Hepatocyte (in vitro differentiated cells): ENCODE measurements around the gene CDH5. TPM values are rescaled to one million over a fixed set of nuclear protein-coding genes. Genes with fewer than 3 reads are reported as not detected.

ENCODE experiments used
- DNase-seq: peaks from one replicate; pipeline ENCODE4 v3.0.0-alpha.2; 2016; ENCODE audit warnings: low spot score
- H2AFZ ChIP-seq: fragments of 200-600 bp; sonication (generic); 2 replicates; pipeline ENCODE4 v1.6.0; 2016; ENCODE audit warnings: antibody characterized with exemption, mild to moderate bottlenecking
- H3K27ac ChIP-seq: fragments of 200-600 bp; sonication (generic); 2 replicates; pipeline ENCODE4 v1.5.1; 2016; ENCODE audit warnings: mild to moderate bottlenecking
- H3K27me3 ChIP-seq: fragments of 200-600 bp; sonication (generic); 2 replicates; pipeline ENCODE4 v1.6.1; 2016
- H3K36me3 ChIP-seq: fragments of 200-600 bp; sonication (generic); replicated peaks from 2 replicates; pipeline ENCODE4 v1.5.1; 2016; ENCODE audit warnings: low read depth; ENCODE audit not compliant: insufficient read depth
- H3K4me1 ChIP-seq: fragments of 200-600 bp; sonication (generic); 2 replicates; pipeline ENCODE4 v1.5.1; 2016; ENCODE audit warnings: mild to moderate bottlenecking, moderate library complexity; ENCODE audit not compliant: insufficient read depth
- H3K4me2 ChIP-seq: fragments of 200-600 bp; sonication (generic); 2 replicates; pipeline ENCODE4 v1.6.0; 2016
- H3K4me3 ChIP-seq: fragments of 200-600 bp; sonication (generic); 2 replicates; pipeline ENCODE4 v1.5.1; 2016; ENCODE audit warnings: mild to moderate bottlenecking
- H3K79me2 ChIP-seq: fragments of 200-600 bp; sonication (generic); 2 replicates; pipeline ENCODE4 v1.6.0; 2017; ENCODE audit warnings: mild to moderate bottlenecking
- H3K9me2 ChIP-seq: fragments of 200-600 bp; sonication (generic); replicated peaks from 2 replicates; pipeline ENCODE4 v1.6.0; 2017; ENCODE audit warnings: mild to moderate bottlenecking; ENCODE audit not compliant: insufficient read depth
- H3K9me3 ChIP-seq: fragments of 200-600 bp; sonication (generic); 2 replicates; pipeline ENCODE4 v1.5.1; 2016; ENCODE audit warnings: low read depth, mild to moderate bottlenecking
- H4K20me1 ChIP-seq: fragments of 200-600 bp; sonication (generic); 2 replicates; pipeline ENCODE4 v1.6.0; 2016; ENCODE audit warnings: mild to moderate bottlenecking; ENCODE audit not compliant: insufficient read depth, poor library complexity, severe bottlenecking
- EZH2 ChIP-seq: fragments of 200-600 bp; sonication (generic); IDR thresholded peaks from 2 replicates; pipeline ENCODE4 v1.6.1; 2016; ENCODE audit warnings: antibody characterized with exemption, mild to moderate bottlenecking, borderline replicate concordance
- EZH2phosphoT487 ChIP-seq: fragments of 200-600 bp; sonication (generic); IDR thresholded peaks from one replicate; pipeline ENCODE4 v1.6.1; 2018; ENCODE audit warnings: antibody characterized with exemption, mild to moderate bottlenecking, low read depth, moderate library complexity; ENCODE audit not compliant: unreplicated experiment, severe bottlenecking
- WGBS: methylation state at CpG from one replicate; pipeline ENCODE4 v1.1.6; 2016; ENCODE audit warnings: low lambda C conversion rate; ENCODE audit errors: missing lambda C conversion rate; 5-methylcytosine and 5-hydroxymethylcytosine counted together
- polyA plus RNA-seq: library from polyadenylated mRNA; unstranded; fragments of >200 nt; fragmentation: Nextera tagmentation; extraction: Ambion mirVana; gene quantifications from 2 replicates; pipeline ENCODE4 v1.2.1, GENCODE V29; 2016
- total RNA-seq: library from RNA; depleted of rRNA; stranded (reverse); fragments of >200 nt; gene quantifications from 2 replicates; pipeline ENCODE4 v1.2.3, GENCODE V29; 2014
- TF ChIP-seq, protein P1 (sequence below): fragments of 200-600 bp; sonication (generic); IDR thresholded peaks from 2 replicates; pipeline ENCODE4 v1.5.1; 2016; ENCODE audit warnings: antibody characterized with exemption, mild to moderate bottlenecking; ENCODE audit not compliant: poor library complexity

Gene CDH5
- total and polyA plus RNA-seq, 2 experiments from 2014 or later: 0.88 to 2.2 TPM

DNA sequence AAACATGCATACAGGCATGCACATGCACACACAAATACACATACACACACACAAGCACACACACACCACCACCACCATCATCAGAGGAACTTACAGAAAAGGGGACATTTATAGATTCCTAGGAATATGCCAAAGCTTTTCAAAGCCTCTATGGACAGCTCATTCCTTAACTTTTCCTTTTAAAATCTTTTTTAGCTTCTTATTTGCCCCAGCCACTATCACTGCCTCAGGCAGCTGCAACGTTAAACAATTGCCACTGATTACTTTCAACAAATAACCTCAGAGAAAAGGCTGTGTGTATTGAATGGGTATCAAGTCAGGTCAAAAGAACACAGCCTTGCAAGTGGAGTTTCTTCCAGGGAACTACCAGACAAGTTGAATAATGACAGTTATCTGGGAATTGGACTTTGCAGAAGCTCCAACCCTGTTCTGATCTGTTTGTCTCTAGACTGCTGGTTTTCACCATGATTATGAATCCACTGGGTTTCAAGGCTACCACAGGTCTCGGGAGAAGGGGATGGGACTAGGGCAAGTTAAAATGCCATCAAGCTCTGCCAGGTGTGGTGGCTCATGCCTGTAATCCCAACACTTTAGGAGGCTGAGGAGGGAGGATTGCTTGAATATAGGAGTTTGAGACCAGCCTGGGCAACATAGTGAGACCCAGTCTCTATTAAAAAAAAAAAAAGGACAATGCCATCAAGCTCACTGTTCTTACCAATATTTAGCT is 38.7 kb downstream of the CDH5 start:
- WGBS: 85% methylated on average over 2 of the region's 2 CpGs
- Histone ChIP-seq H3K9me3 (no peaks in the 10 kb centered on the region), H3K9me2 (no peaks in the 10 kb centered on the region), H3K4me2 (no peak overlapping the region), H2AFZ (no peak overlapping the region), H3K27me3 (no peaks in the 10 kb centered on the region), H3K4me1 (no peaks in the 10 kb centered on the region), H3K27ac (no peak overlapping the region), H3K36me3 (no peaks in the 10 kb centered on the region), H3K4me3 (no peak overlapping the region), H4K20me1 (no peaks in the 10 kb centered on the region), H3K79me2 (no peaks in the 10 kb centered on the region)
- no peak for DNase-seq
- TF ChIP-seq, protein P1, sequence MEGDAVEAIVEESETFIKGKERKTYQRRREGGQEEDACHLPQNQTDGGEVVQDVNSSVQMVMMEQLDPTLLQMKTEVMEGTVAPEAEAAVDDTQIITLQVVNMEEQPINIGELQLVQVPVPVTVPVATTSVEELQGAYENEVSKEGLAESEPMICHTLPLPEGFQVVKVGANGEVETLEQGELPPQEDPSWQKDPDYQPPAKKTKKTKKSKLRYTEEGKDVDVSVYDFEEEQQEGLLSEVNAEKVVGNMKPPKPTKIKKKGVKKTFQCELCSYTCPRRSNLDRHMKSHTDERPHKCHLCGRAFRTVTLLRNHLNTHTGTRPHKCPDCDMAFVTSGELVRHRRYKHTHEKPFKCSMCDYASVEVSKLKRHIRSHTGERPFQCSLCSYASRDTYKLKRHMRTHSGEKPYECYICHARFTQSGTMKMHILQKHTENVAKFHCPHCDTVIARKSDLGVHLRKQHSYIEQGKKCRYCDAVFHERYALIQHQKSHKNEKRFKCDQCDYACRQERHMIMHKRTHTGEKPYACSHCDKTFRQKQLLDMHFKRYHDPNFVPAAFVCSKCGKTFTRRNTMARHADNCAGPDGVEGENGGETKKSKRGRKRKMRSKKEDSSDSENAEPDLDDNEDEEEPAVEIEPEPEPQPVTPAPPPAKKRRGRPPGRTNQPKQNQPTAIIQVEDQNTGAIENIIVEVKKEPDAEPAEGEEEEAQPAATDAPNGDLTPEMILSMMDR: no peak
- TF ChIP-seq EZH2phosphoT487 (no peak), EZH2 (no peak)

DNA sequence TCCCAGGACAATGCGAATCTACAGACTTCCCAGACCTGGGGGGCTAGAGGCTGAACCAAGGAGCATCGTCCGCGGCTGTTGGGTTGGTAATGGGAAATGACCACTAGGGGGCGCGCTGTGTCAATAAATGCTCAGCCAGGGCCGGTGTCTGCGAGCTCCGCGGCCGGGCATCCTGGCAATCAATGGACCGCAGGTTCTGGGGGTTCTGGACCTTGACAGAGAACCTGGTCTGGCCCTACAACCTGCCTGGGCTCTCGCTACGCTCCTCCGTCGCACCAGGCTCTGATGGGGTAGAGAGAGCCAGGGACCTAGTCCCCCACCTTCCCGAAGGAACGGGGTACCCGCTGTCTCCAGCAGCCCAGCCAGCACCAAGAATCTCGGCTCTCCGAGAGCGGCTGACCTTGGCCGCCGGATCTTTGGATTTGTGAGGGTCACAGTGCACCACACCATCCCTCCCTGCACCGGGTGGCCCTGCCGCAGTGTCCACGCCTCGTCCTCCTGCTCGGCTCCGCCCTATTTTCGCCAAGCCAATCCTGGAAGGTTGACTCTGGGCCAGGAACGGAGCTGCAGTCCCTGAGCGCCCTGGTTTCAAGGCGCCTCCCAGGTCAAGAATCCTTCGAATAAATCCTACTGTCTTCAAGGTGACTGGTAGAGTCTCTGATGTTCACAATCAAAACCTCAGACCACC is 40.2 kb downstream of the CDH5 start:
- Histone ChIP-seq H2AFZ (peak overlapping the region; percentile 51), H3K4me1 (no peaks in the 10 kb centered on the region), H3K4me2 (peak overlapping the region; percentile 100), H3K79me2 (no peaks in the 10 kb centered on the region), H3K9me2 (no peaks in the 10 kb centered on the region), H4K20me1 (no peaks in the 10 kb centered on the region), H3K4me3 (peak overlapping the region; percentile 56), H3K36me3 (no peaks in the 10 kb centered on the region), H3K9me3 (no peaks in the 10 kb centered on the region), H3K27me3 (no peaks in the 10 kb centered on the region), H3K27ac (no peak overlapping the region)
- 2% methylated on average over 35 of the region's 35 CpGs for WGBS
- DNase-seq: peak; percentile 90
- TF ChIP-seq EZH2: no peak
- TF ChIP-seq, protein P1: peak; percentile 94

DNA sequence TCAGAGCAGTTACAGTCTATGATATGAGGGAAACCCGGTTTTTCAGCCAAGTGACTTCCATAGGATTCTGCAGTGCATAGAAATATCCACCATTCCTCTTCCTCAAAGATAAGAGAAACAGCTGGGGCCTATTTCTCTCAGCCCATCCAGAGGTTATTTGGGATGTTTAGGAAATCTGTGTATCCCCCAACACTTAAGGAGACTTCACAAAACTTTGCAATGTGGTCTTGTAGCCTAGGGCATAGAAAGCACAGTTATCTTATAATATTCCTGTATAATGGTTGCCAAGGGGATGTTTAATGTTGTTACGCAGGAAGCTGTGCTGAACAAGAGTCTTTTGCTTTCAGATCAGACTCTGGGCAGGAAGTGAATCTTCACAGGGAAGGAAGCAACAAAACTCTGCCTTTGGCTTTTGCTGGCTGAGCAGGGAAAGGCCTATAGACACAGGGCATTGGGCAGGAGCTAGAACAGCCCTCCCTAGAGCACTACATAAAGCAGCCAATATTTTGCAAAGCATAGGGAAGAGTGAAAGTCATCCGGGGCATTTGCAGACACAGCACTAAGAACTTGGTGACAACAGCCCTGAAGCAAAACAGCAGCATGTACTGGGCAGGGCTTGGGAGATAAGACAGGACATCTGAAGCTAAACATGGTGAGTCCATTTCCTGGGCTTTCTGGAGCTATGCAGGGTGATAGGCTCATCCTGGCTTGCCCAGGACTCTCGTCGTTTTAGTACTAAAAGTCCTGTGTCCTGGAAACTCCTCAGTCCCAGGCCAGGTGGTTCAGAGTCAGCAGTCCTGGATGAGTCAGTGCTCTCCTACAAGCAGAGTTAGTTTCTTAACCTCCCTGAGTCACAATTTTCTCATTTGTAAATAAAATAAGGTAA is 41.9 kb downstream of the CDH5 start:
- TF ChIP-seq EZH2phosphoT487 (no peak), EZH2 (no peak)
- TF ChIP-seq, protein P1: no peak
- Histone ChIP-seq H3K4me3 (no peak overlapping the region), H4K20me1 (no peaks in the 10 kb centered on the region), H3K27me3 (no peaks in the 10 kb centered on the region), H3K9me2 (no peaks in the 10 kb centered on the region), H3K4me2 (peak overlapping the region; percentile 45), H3K27ac (peak overlapping the region; percentile 78), H2AFZ (peak overlapping the region; percentile 1), H3K4me1 (no peaks in the 10 kb centered on the region), H3K79me2 (no peaks in the 10 kb centered on the region), H3K9me3 (peaks cover 4% of the 10 kb centered on the region), H3K36me3 (no peaks in the 10 kb centered on the region)
- peak; percentile 77 for DNase-seq
- WGBS: 40% methylated on average over 5 of the region's 5 CpGs
